ENCODE results near the gene GLRX5.

DNA sequence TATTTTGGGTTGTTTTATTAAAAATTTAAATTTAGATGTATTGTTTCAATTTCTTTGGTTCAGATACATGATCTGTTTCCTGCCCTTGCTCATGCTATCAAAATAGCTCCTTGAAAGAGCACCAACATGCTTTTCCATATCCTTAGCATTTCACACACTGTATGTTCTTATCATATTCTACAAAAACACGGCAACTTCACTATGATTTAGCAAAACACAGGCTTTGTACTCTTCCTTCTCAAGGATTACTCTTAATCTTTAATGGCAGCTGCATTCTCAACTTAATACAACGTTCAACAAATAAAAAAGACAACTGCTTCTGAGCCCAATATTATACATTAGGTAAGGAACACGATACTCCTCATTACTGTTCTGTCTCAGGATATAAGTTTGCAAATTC, 2.9 kb upstream of the GLRX5 start:
- TF ChIP-seq GATA3 (IDR thresholded peaks at IDR 0.05; ENCODE audit: low read depth, low read length) (no peak), GATA2 (IDR thresholded peaks at IDR 0.05; ENCODE audit: low read depth, low read length) (no peak)

Measured in SH-SY5Y (cell line).